Measurements from ENCODE around the gene SLC24A2.
"Not testable (repeated sequence)": the region's sequence is repeated elsewhere in the genome, so short reads cannot be mapped to it uniquely, and the experiment has no call there.

SLC24A2 gene

DNA sequence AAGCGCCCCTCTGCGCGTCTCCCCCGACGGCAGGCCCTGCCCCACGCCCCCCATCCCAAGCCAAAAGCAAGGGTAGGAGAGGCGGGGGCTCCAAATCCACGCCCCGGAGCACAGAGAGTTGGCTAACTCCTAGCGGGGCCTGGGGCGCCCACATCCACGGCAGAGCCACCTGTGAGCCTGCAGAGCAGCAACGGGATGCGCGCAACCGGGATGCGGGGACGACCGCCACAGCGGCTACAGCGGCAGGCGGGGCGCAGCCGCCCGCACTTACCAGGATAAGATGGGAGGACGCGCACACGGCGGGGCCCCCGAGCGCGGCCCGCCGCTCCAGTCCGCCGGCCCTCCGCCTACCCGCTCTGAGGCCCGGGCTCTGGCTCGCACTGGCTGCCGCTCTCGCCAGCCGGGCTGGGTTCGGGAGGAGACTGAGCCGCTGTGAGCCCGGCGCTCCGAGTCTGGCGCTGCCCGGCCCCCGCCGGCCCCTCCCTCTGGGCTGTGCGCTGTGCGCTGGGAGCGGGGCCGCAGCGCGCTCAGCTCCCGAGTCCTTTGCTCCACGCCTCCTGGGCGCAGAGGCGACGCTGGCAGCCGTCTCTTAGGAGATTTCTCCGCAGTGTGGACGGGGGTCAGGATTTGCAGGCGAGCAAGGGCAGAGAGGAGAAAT lies at the start of gene SLC24A2:
Gene SLC24A2, minus strand, starts transcription at position 424 of the 658 bp plus-strand sequence.
- no peak for DNase-seq (ENCODE audit: low spot score)

GRCh38 chr9:19833331-19833730 lies 44.5 kb upstream of the SLC24A2 start:
- not testable (repeated sequence) for DNase-seq (ENCODE audit: low spot score)

GRCh38 chr9:19830796-19831195 lies 42.0 kb upstream of the SLC24A2 start:
- DNase-seq (ENCODE audit: low spot score), result no peak

DNA sequence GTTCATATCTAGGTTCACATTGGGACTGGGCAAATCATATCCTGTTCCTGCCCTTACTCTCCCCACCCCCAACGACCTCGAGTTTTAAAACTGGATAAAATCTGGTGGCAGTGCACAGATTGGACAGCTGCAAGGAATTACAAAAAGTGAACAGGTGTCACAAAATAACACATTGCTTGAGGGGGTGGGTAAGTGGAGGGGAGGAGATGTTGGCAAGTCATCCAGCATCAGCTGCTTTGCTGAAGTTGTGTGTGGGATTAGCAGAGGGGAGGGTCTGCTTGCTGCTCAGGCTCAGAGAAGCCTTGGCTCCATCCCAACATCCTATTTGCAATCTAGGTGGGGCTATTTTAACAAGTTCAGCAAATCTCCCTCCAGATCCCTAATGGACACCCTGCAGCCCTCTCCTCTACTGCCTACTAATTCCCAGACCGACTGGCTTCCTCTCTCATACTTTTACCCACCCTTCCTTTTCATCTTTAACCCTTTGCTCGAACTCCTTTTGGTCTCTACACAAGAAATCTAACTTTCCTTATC lies 39.8 kb upstream of the SLC24A2 start:
- DNase-seq (ENCODE audit: low spot score), result no peak

DNA sequence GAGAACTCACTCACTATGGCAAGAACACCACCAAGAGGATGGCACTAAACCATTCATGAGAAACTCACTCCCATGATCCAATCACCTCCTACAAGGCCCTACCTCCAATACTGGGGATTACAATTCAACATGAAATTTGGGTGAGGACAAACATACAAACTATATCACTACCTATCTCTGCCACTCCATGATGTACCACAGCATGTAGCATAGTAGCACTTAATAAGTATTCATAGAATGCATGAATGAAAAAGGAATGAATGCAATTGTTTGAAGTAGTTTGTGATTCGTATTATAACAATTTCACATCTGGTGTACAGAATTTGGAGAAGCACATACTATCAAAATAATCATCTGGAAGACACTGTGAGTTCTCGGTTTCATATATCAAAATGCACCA lies 27.9 kb upstream of the SLC24A2 start:
- DNase-seq (ENCODE audit: low spot score), result no peak

- DNase-seq (ENCODE audit: low spot score), result no peak
Observed at GRCh38 chr9:19812194-19812593, 23.4 kb upstream of the SLC24A2 start.

DNA sequence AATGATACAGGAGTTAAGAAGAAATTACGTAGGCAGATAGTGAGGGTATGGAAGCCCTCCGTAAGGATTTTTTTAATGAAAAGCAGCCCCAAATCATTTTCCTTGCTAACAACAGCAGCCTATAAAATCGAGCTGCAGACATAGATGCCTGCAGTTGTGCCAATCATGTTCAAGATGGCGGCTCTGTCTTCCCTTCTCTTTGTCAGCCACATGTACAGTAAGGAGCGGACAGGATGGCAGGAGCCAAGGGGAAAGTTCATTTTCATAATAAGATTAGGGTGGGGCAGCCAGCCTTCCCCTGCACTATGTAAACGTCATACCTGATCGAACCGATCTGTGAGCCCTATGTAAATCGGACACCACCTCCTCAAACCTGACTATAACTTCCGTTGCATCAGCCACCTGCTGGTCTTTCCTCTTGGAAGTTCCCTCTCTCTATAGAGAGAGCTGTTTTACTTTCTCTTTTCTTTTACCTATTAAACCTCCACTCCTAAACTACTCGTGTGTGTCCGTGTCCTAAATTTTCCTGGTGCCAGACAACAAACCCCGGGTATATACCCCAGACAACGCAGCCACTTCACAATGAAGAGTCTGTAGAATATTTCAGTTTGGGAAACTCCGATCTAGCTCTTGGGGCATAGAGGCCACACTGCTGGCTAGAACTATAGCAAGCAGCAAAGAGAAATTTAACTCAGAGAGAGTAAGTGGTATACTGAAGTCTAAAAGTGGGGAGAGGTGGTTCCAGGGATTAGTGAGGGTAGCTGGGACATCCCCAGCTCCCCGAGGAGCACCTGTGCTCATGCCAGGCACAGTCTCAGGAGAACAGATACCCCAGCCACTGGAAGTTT lies 20.8 kb upstream of the SLC24A2 start:
- no peak for DNase-seq (ENCODE audit: low spot score)

DNA sequence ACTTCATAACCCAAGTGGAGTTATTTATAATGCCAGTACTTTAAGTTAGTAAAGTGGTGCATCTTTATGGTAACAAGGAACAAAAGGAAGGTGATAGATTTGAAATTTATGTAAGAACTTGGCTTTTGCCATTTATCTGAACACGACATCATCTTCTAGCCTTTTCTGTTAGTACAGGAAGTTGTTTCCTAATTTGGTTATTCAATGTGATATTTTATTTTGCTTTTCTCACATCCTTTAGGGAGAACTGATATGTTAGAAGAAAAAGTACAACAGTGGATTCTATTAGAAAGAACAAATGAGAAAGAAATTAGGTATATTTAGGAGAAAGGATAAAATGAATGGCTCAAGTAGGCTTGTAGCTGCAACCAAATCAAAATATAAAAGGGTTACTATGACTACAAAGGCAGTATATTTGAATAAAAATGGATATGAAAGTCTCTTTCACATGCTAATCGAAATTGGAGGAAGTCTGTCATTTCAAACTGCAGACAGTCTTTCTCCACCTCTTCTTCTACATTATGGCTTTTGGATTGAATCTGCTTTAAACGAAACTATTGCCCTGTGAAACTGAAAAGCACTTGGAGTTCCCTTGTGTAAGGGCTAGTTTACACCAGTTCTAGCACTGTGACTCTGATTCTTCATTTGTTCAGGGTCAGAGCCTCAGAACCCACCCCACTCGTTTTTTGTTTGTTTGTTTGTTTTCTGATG lies 18.5 kb upstream of the SLC24A2 start:
- no peak for DNase-seq (ENCODE audit: low spot score)

DNA sequence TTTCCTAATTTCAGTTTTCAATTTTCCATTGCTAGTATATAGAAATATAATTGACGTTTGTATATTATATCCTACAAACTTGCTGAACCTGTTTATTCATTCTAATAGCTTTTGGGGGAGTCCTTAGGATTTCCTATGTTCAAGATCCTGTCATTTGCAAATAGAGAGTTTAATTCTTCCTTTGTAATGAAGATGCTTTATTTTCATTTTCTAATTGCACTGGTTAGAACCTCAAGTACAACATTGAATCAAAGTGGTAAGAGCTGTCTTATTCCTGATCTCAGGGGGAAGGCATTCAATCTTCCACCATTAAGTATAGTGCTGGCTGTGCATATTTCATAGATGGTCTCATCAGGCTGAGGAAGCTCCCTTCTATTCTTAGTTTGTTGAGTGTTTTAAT lies 15.6 kb upstream of the SLC24A2 start:
- DNase-seq (ENCODE audit: low spot score), result no peak

DNA sequence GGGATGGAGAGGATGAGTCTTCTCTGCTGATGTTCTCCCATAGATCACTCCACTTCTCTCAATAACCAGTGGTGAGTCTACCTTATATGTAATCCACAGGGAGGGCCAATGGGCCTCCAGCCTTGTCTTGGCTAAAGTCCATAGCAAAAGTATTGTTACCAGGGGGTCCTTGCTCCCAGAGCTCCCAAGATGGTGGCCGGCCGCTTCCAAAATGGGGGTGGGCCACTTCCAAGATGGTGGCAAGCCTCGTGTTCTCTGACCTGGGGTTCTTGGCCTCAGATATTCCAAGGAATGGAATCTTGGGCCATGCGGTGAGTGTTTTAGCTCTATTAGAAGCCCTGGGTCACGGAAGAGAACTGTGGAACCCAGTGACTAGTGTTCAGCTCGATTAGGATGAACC lies 12.0 kb upstream of the SLC24A2 start:
- no peak for DNase-seq (ENCODE audit: low spot score)

- DNase-seq (ENCODE audit: low spot score), result no peak
Observed at GRCh38 chr9:19799784-19800183, 10.9 kb upstream of the SLC24A2 start.

GRCh38 chr9:19788152-19788551 lies 685 bp downstream of the SLC24A2 start:
- DNase-seq (ENCODE audit: low spot score), result no peak

DNA sequence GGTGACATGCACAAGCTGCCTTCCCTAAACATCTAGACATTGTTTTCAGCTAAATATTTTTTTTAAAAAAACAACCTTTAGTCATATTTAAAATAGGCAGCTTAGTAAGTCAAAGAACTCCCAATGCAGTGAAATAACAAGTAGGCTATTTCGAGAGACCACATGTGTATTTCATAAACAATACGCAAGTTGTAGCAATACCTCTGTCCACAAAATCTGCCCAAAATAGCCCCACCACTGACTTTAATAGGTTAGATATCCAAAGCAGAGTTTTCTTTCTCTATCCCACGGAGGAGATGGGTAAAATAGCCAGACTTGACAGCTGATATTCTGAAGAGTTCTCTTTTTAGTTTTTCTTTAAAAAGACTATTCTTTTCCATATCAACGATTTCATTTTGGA lies 1.2 kb downstream of the SLC24A2 start:
- no peak for DNase-seq (ENCODE audit: low spot score)

- no peak for DNase-seq (ENCODE audit: low spot score)
Observed at GRCh38 chr9:19785230-19785629, 3.6 kb downstream of the SLC24A2 start.

DNA sequence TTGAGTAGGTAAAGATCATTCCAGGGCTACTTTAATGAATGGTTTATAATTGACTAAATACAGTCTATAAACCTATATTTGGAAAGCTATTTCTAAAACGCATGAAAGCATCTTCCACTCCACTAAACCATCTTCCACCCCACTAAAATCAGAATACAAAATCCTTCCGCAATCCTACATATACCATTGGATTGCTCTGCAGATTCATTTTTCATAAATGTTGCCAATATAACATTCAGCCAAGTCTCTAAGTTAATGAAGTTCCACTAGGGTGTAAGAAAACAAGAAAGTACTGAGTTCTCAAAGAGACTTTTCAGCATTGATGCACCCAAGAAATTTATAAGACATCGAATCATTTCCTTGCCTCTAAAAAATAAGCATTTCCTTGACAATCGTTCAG lies 4.7 kb downstream of the SLC24A2 start:
- no peak for DNase-seq (ENCODE audit: low spot score)

DNA sequence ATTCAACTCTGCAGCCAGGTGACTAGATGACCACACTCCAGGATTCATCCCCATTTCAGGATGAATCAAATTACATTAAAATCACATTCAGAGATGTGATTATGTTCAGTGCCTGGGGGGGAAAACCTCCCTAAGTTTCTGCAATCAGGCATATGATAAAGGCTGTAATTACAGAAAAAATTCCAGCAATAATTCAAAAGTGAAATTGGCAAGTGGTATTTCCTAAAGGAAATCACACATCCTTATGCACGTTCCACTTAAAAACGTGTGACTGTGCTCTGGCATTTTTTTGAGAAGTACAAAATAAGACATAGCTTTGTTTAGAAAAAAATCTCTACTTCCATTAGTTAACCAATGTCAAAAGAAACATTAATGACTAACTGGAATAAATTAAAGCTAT lies 5.3 kb downstream of the SLC24A2 start:
- no peak for DNase-seq (ENCODE audit: low spot score)

DNA sequence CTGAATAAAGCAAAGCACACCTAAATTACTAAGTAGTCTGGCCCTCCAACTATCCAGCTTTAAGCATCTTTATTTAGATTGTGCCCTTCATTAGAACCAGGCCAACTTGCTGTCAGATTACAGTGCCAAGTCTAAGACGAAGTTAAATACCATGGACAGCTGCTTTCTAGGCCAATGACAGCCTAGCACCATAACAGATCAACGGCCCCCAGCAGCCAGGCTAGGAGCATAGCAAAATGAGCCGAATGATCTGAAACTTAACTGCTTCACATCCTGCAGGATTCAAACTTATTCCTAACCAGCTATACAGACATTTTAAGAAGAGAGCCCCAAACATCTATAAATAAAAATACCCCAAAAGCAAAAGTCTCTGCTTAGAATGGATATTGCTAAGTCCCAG lies 6.8 kb downstream of the SLC24A2 start:
- no peak for DNase-seq (ENCODE audit: low spot score)

- DNase-seq (ENCODE audit: low spot score), result no peak
Observed at GRCh38 chr9:19781240-19781639, 7.6 kb downstream of the SLC24A2 start.

- DNase-seq (ENCODE audit: low spot score), result no peak
Observed at GRCh38 chr9:19771446-19771845, 17.4 kb downstream of the SLC24A2 start.

DNA sequence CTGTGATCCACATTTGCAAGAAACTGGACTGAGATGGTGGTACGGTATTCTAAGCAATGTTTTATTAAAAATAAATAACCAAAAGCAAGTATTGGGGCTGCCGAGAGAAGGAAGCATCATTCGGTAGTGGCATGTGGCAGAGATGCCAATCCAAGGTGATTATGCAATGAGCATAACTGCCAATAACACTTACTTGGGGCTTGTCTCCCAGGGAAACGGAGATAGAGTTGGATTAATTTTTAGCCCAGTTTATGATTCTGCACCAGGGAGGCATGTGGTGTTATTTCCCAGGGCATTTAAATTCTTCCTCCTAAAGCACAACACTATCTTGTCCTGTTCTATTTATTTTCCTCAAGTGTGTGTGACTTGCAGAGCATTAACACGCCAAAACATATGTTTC lies 17.9 kb downstream of the SLC24A2 start:
- no peak for DNase-seq (ENCODE audit: low spot score)

GRCh38 chr9:19769213-19769612 lies 19.6 kb downstream of the SLC24A2 start:
- no peak for DNase-seq (ENCODE audit: low spot score)

GRCh38 chr9:19768798-19769197 lies 20.0 kb downstream of the SLC24A2 start:
- no peak for DNase-seq (ENCODE audit: low spot score)

- no peak for DNase-seq (ENCODE audit: low spot score)
Observed at GRCh38 chr9:19759066-19759465, 29.8 kb downstream of the SLC24A2 start.

Data from AG08395 (cell line).